Activated CD4-positive, alpha-beta T cell treated with anti-CD3 and anti-CD28 coated beads, Interleukin-2, amount 10 ng/mL, durations not matched to agents 24 days and 14 days (primary cell): ENCODE data around the gene CERS1. TPM values are rescaled to one million over a fixed set of nuclear protein-coding genes. Genes with fewer than 3 reads are reported as not detected.

ENCODE experiments used
- DNase-seq: peaks from one replicate; pipeline ENCODE4 v3.0.0; 2022
- H3K27ac Mint-ChIP-seq: one replicate; pipeline ENCODE4 v1.8.0; 2022; ENCODE audit warnings: mild to moderate bottlenecking, mixed read lengths
- H3K27me3 Mint-ChIP-seq: one replicate; pipeline ENCODE4 v1.8.0; 2022; ENCODE audit warnings: mixed read lengths
- H3K36me3 Mint-ChIP-seq: one replicate; pipeline ENCODE4 v1.8.0; 2022; ENCODE audit warnings: low read depth, mild to moderate bottlenecking, mixed read lengths
- H3K4me1 Mint-ChIP-seq: one replicate; pipeline ENCODE4 v1.8.0; 2021; ENCODE audit warnings: mixed read lengths
- H3K4me3 Mint-ChIP-seq: one replicate; pipeline ENCODE4 v1.8.0; 2022; ENCODE audit warnings: mild to moderate bottlenecking, moderate library complexity, mixed read lengths
- H3K9me3 Mint-ChIP-seq: one replicate; pipeline ENCODE4 v1.8.0; 2021; ENCODE audit warnings: mixed read lengths
- intact Hi-C: fragments of 100-400 bp; cut with micrococcal nuclease; formaldehyde crosslinking; loops from one replicate; pipeline ENCODE4 v1.15.1; 2023
- total RNA-seq: library from RNA; stranded (reverse); gene quantifications from 2 replicates; pipeline ENCODE4 v1.2.3, GENCODE V29; 2022

CERS1 gene
- total RNA-seq: 0.14 and 0.23 TPM in 2 replicates

GRCh38 chr19:18895824-18896341, at the start of gene CERS1:
TSS of gene CERS1 (minus strand) at chr19:18896158. CDS start at chr19:18896072, 86 bp downstream.
- Mint-ChIP-seq H3K36me3 (peaks cover 12% of the 10 kb centered on the region), H3K4me3 (peak within 1 kb of the TSS; percentile 78), H3K9me3 (no peaks in the 10 kb centered on the region), H3K27me3 (peaks cover 26% of the 10 kb centered on the region), H3K27ac (no peak within 1 kb of the TSS), H3K4me1 (peaks cover 2% of the 10 kb centered on the region)
- no peak for DNase-seq
- intact Hi-C loops: no loop called here

GRCh38 chr19:18945297-18945696, 49.3 kb upstream of the CERS1 start:
- Mint-ChIP-seq H3K36me3 (no peaks in the 10 kb centered on the region), H3K27me3 (peaks cover 23% of the 10 kb centered on the region), H3K27ac (no peak overlapping the region), H3K4me1 (peaks cover 4% of the 10 kb centered on the region), H3K4me3 (no peak overlapping the region), H3K9me3 (no peaks in the 10 kb centered on the region)
- intact Hi-C loops: no loop called here
- no peak for DNase-seq

GRCh38 chr19:18943465-18943864, 47.5 kb upstream of the CERS1 start:
- intact Hi-C loops: no loop called here

GRCh38 chr19:18942692-18943091, 46.7 kb upstream of the CERS1 start:
- no peaks in the 10 kb centered on the region for H3K9me3 Mint-ChIP-seq
- peaks cover 7% of the 10 kb centered on the region for H3K4me1 Mint-ChIP-seq
- intact Hi-C loops: no loop called here
- peak overlapping the region; percentile 15 for H3K4me3 Mint-ChIP-seq
- H3K27me3 Mint-ChIP-seq: peaks cover 38% of the 10 kb centered on the region
- no peaks in the 10 kb centered on the region for H3K36me3 Mint-ChIP-seq
- no peak overlapping the region for H3K27ac Mint-ChIP-seq
- no peak for DNase-seq

More at GRCh38 chr19:18943465-18943864, 47.5 kb upstream of the CERS1 start:
- no peaks in the 10 kb centered on the region for H3K9me3 Mint-ChIP-seq
- no peaks in the 10 kb centered on the region for H3K36me3 Mint-ChIP-seq
- H3K4me1 Mint-ChIP-seq: peaks cover 7% of the 10 kb centered on the region
- no peak overlapping the region for H3K4me3 Mint-ChIP-seq
- H3K27me3 Mint-ChIP-seq: peaks cover 36% of the 10 kb centered on the region
- H3K27ac Mint-ChIP-seq: no peak overlapping the region
- DNase-seq: no peak

- no peak for DNase-seq
- H3K4me1 Mint-ChIP-seq: peaks cover 7% of the 10 kb centered on the region
- peak overlapping the region; percentile 15 for H3K4me3 Mint-ChIP-seq
- no peaks in the 10 kb centered on the region for H3K9me3 Mint-ChIP-seq
- no peak overlapping the region for H3K27ac Mint-ChIP-seq
- intact Hi-C loops: no loop called here
- H3K27me3 Mint-ChIP-seq: peaks cover 40% of the 10 kb centered on the region
- no peaks in the 10 kb centered on the region for H3K36me3 Mint-ChIP-seq
Measured at GRCh38 chr19:18941628-18942354, 45.8 kb upstream of the CERS1 start.

- no peaks in the 10 kb centered on the region for H3K9me3 Mint-ChIP-seq
- H3K27me3 Mint-ChIP-seq: peaks cover 37% of the 10 kb centered on the region
- peak; percentile 93 for DNase-seq
- intact Hi-C loops: no loop called here
- no peaks in the 10 kb centered on the region for H3K36me3 Mint-ChIP-seq
- peak within 1 kb of the TSS; percentile 69 for H3K4me3 Mint-ChIP-seq
- H3K4me1 Mint-ChIP-seq: peaks cover 7% of the 10 kb centered on the region
- no peak within 1 kb of the TSS for H3K27ac Mint-ChIP-seq
Measured at GRCh38 chr19:18940769-18941627, 45.0 kb upstream of the CERS1 start, which contains the start of gene HOMER3. TSS of gene HOMER3 (minus strand) at chr19:18941217. CDS start at chr19:18938982, 2,235 bp downstream.

GRCh38 chr19:18939922-18940768, 44.2 kb upstream of the CERS1 start:
- H3K27ac Mint-ChIP-seq: peak overlapping the region; percentile 57
- peak overlapping the region; percentile 69 for H3K4me3 Mint-ChIP-seq
- intact Hi-C loops: no loop called here

GRCh38 chr19:18939163-18939562, 43.2 kb upstream of the CERS1 start:
- Mint-ChIP-seq H3K4me1 (peaks cover 7% of the 10 kb centered on the region), H3K9me3 (no peaks in the 10 kb centered on the region), H3K27ac (no peak overlapping the region), H3K36me3 (no peaks in the 10 kb centered on the region), H3K27me3 (peaks cover 39% of the 10 kb centered on the region), H3K4me3 (no peak overlapping the region)
- no peak for DNase-seq
- intact Hi-C loops: no loop called here

More at GRCh38 chr19:18939922-18940768, 44.2 kb upstream of the CERS1 start:
- H3K36me3 Mint-ChIP-seq: no peaks in the 10 kb centered on the region
- H3K27me3 Mint-ChIP-seq: peaks cover 37% of the 10 kb centered on the region
- no peak for DNase-seq
- H3K9me3 Mint-ChIP-seq: no peaks in the 10 kb centered on the region
- peaks cover 7% of the 10 kb centered on the region for H3K4me1 Mint-ChIP-seq

GRCh38 chr19:18933297-18933696, 37.3 kb upstream of the CERS1 start:
- peak overlapping the region; percentile 7 for H3K4me3 Mint-ChIP-seq
- intact Hi-C loops: no loop called here

GRCh38 chr19:18932216-18932841, 36.4 kb upstream of the CERS1 start:
- Mint-ChIP-seq H3K27ac (peak overlapping the region; percentile 64), H3K9me3 (no peaks in the 10 kb centered on the region), H3K4me1 (peaks cover 5% of the 10 kb centered on the region), H3K27me3 (peaks cover 13% of the 10 kb centered on the region), H3K36me3 (peaks cover under 1% of the 10 kb centered on the region), H3K4me3 (peak overlapping the region; percentile 85)
- peak; percentile 92 for DNase-seq
- intact Hi-C loops: loop anchor here (1.0 kb wide), 2 partner anchors 13 to 296 kb away; partner anchors contain the start of genes COPE and DDX49

More at GRCh38 chr19:18933297-18933696, 37.3 kb upstream of the CERS1 start:
- Mint-ChIP-seq H3K4me1 (peaks cover 5% of the 10 kb centered on the region), H3K36me3 (no peaks in the 10 kb centered on the region), H3K27me3 (peaks cover 17% of the 10 kb centered on the region), H3K9me3 (no peaks in the 10 kb centered on the region), H3K27ac (no peak overlapping the region)
- DNase-seq: no peak

GRCh38 chr19:18931316-18932162, 35.6 kb upstream of the CERS1 start:
- no peak for DNase-seq
- Mint-ChIP-seq H3K27me3 (peaks cover 13% of the 10 kb centered on the region), H3K27ac (no peak overlapping the region), H3K4me1 (peaks cover 5% of the 10 kb centered on the region), H3K4me3 (no peak overlapping the region), H3K36me3 (peaks cover 5% of the 10 kb centered on the region), H3K9me3 (no peaks in the 10 kb centered on the region)
- intact Hi-C loops: loop anchor here (1.0 kb wide), 2 partner anchors 12 to 295 kb away; partner anchors contain the start of genes COPE and DDX49

GRCh38 chr19:18929311-18929710, 33.4 kb upstream of the CERS1 start:
- no peak overlapping the region for H3K4me3 Mint-ChIP-seq
- H3K27ac Mint-ChIP-seq: no peak overlapping the region
- no peak for DNase-seq
- no peaks in the 10 kb centered on the region for H3K9me3 Mint-ChIP-seq
- H3K27me3 Mint-ChIP-seq: peaks cover 12% of the 10 kb centered on the region
- H3K36me3 Mint-ChIP-seq: peaks cover 18% of the 10 kb centered on the region
- peaks cover 5% of the 10 kb centered on the region for H3K4me1 Mint-ChIP-seq
- intact Hi-C loops: no loop called here
